OCI-LY7 (cell line): ENCODE results near the gene MCM7.

Experiments used
- CTCF ChIP-seq: fragments of 200-600 bp; sonication (generic); conservative IDR thresholded peaks from 2 replicates; pipeline ENCODE4 v1.5.1; 2014; ENCODE audit warnings: mild to moderate bottlenecking, antibody characterized with exemption, low read length, moderate library complexity, mixed read lengths
- EZH2phosphoT487 ChIP-seq: fragments of 200-600 bp; sonication (generic); IDR thresholded peaks from 2 replicates; pipeline ENCODE4 v1.6.1; 2018; ENCODE audit warnings: low read depth, borderline replicate concordance, mild to moderate bottlenecking, mixed run types, antibody characterized with exemption, low read length, moderate library complexity, mixed read lengths

GRCh38 chr7:100075418-100075817 lies 25.8 kb downstream of the MCM7 start:
- TF ChIP-seq CTCF: no peak
- TF ChIP-seq EZH2phosphoT487: no peak
